ENCODE measurements around the gene F9.
"Not testable (repeated sequence)": the region's sequence is repeated elsewhere in the genome, so short reads cannot be mapped to it uniquely, and the experiment has no call there.

Gene F9

GRCh38 chrX:139530550-139530949 lies at the start of gene F9:
F9 (plus strand) TSS chrX:139530739; CDS start chrX:139530765, 26 bp downstream.
- DNase-seq (ENCODE audit: low read depth in 3 of 3), result no peak

GRCh38 chrX:139483699-139484098 lies 46.8 kb upstream of the F9 start:
- no peak for DNase-seq (ENCODE audit: low read depth in 3 of 3)

GRCh38 chrX:139484591-139484990 lies 45.9 kb upstream of the F9 start:
- DNase-seq (ENCODE audit: low read depth in 3 of 3), result no peak

GRCh38 chrX:139495324-139495723 lies 35.2 kb upstream of the F9 start:
- no peak for DNase-seq (ENCODE audit: low read depth in 3 of 3)

- no peak for DNase-seq (ENCODE audit: low read depth in 3 of 3)
These were observed 24.2 kb upstream of the F9 start for GRCh38 chrX:139506333-139506732.

GRCh38 chrX:139508099-139508498 lies 22.4 kb upstream of the F9 start:
- DNase-seq (ENCODE audit: low read depth in 3 of 3), result no peak

- no peak for DNase-seq (ENCODE audit: low read depth in 3 of 3)
These were observed 12.1 kb upstream of the F9 start for GRCh38 chrX:139518475-139518874.

- not testable (repeated sequence) for DNase-seq (ENCODE audit: low read depth in 3 of 3)
These were observed 1.7 kb upstream of the F9 start for GRCh38 chrX:139528829-139529228.

- DNase-seq (ENCODE audit: low read depth in 3 of 3), result no peak
These were observed 2.3 kb downstream of the F9 start for GRCh38 chrX:139532834-139533233.

GRCh38 chrX:139533444-139533843 lies 2.9 kb downstream of the F9 start:
- no peak for DNase-seq (ENCODE audit: low read depth in 3 of 3)

- no peak for DNase-seq (ENCODE audit: low read depth in 3 of 3)
These were observed 8.6 kb downstream of the F9 start for GRCh38 chrX:139538907-139539790.

GRCh38 chrX:139542652-139543051 lies 12.1 kb downstream of the F9 start:
- DNase-seq (ENCODE audit: low read depth in 3 of 3), result no peak

GRCh38 chrX:139543920-139544319 lies 13.4 kb downstream of the F9 start:
- DNase-seq (ENCODE audit: low read depth in 3 of 3), result no peak

GRCh38 chrX:139544591-139544990 lies 14.1 kb downstream of the F9 start:
- DNase-seq (ENCODE audit: low read depth in 3 of 3), result no peak

- DNase-seq (ENCODE audit: low read depth in 3 of 3), result no peak
These were observed 23.8 kb downstream of the F9 start for GRCh38 chrX:139554376-139554775.

GRCh38 chrX:139554991-139555675 lies 24.6 kb downstream of the F9 start:
- DNase-seq (ENCODE audit: low read depth in 3 of 3), result no peak

- no peak for DNase-seq (ENCODE audit: low read depth in 3 of 3)
These were observed 29.0 kb downstream of the F9 start for GRCh38 chrX:139559383-139560042.

GRCh38 chrX:139560221-139560620 lies 29.7 kb downstream of the F9 start:
- no peak for DNase-seq (ENCODE audit: low read depth in 3 of 3)

GRCh38 chrX:139563251-139563650 lies 32.7 kb downstream of the F9 start:
- DNase-seq (ENCODE audit: low read depth in 3 of 3), result no peak

- no peak for DNase-seq (ENCODE audit: low read depth in 3 of 3)
These were observed 36.4 kb downstream of the F9 start for GRCh38 chrX:139566981-139567380.

GRCh38 chrX:139581068-139581467 lies 50.5 kb downstream of the F9 start:
- no peak for DNase-seq (ENCODE audit: low read depth in 3 of 3)

- DNase-seq (ENCODE audit: low read depth in 3 of 3), result no peak
These were observed 55.1 kb downstream of the F9 start for GRCh38 chrX:139585613-139586012.

- DNase-seq (ENCODE audit: low read depth in 3 of 3), result no peak
These were observed 65.5 kb downstream of the F9 start for GRCh38 chrX:139596068-139596467.

All from stimulated activated CD4-positive, alpha-beta T cell treated with anti-CD3 and anti-CD28 coated beads, TNF-alpha, amount 100 ng/mL, for 24 hours (primary cell).